Gastrocnemius medialis (tissue), 4 donors: ENCODE measurements around the gene MRPL20. TPM values are rescaled to one million over a fixed set of nuclear protein-coding genes. Genes with fewer than 3 reads are reported as not detected.
A peak's percentile ranks its signal among the peaks of the same experiment; 100 is the strongest.

Experiments
- ATAC-seq, 2 donors: fragments of 150-250 bp; one replicate each; pipeline ENCODE4 v1.9.1; 2016
- DNase-seq, 2 donors: peaks; one replicate each; pipeline ENCODE4 v3.0.0-alpha.2; 2019
- H3K27ac ChIP-seq, 4 donors: fragments of 200-600 bp; sonication (generic); 1 replicate in 1 of 4; 2 replicates in 3 of 4; pipeline ENCODE4 v1.5.1; 2016 to 2018; ENCODE audit warnings: mild to moderate bottlenecking in 2 of 4, moderate library complexity in 1 of 4
- H3K27me3 ChIP-seq, 3 donors: fragments of 200-600 bp; sonication (generic) in 2 of 3; 1 replicate in 1 of 3; 2 replicates in 2 of 3; pipeline versions ENCODE4 v1.5.1 to v1.6.0; 2016 to 2019; ENCODE audit warnings: mild to moderate bottlenecking in 1 of 3, moderate library complexity in 1 of 3
- H3K36me3 ChIP-seq, 2 donors: fragments of 200-600 bp; sonication (generic) in 1 of 2; one replicate each; pipeline ENCODE4 v1.5.1; 2017 to 2018
- H3K4me1 ChIP-seq, 2 donors: fragments of 200-600 bp; sonication (generic) in 1 of 2; one replicate each; pipeline ENCODE4 v1.5.1; 2016 to 2017; ENCODE audit warnings: mild to moderate bottlenecking in 2 of 2
- H3K4me3 ChIP-seq, 4 donors: fragments of 200-600 bp; sonication (generic) in 3 of 4; 1 replicate in 1 of 4; 2 replicates in 3 of 4; pipeline ENCODE4 v1.5.1; 2016 to 2019; ENCODE audit warnings: mild to moderate bottlenecking in 2 of 4
- H3K9me3 ChIP-seq, 3 donors: fragments of 200-600 bp; sonication (generic) in 2 of 3; 1 replicate in 1 of 3; 2 replicates in 2 of 3; pipeline ENCODE4 v1.5.1; 2016 to 2019
- POLR2A ChIP-seq, 2 donors: fragments of 450-650 bp; IDR thresholded peaks; one replicate each; pipeline ENCODE4 v1.6.1; 2017; ENCODE audit warnings: antibody characterized with exemption in 2 of 2, mild to moderate bottlenecking in 2 of 2, moderate library complexity in 2 of 2
- in situ Hi-C, 4 donors: fragments of 200-750 bp; cut with MboI; loops; one replicate each; pipeline versions ENCODE4 v1.15.0 to v1.8.0; 2017; ENCODE audit warnings: low sequenced_read_pairs in 4 of 4
- intact Hi-C: fragments of 100-400 bp; cut with DNase I; formaldehyde crosslinking; loops from one replicate; pipeline ENCODE4 v1.15.1; 2023; ENCODE audit warnings: low total_unique reads
- total RNA-seq, 4 donors: library from RNA; depleted of rRNA; stranded (reverse); fragments of >200 nt; gene quantifications; one replicate each; pipeline versions ENCODE4 v1.1.0 to v1.2.3, GENCODE V29; 2016
- TF ChIP-seq, protein P1 (sequence below), 5 experiments: fragments of 450-650 bp in 3 of 5; fragments of 200-600 bp in 2 of 5; sonication (generic) in 2 of 5; IDR thresholded peaks in 4 of 5; conservative IDR thresholded peaks in 1 of 5; 1 replicate in 4 of 5; 2 replicates in 1 of 5; pipeline ENCODE4 v1.5.1; 2016 to 2019; ENCODE audit warnings: antibody characterized with exemption in 5 of 5, mild to moderate bottlenecking in 3 of 5, moderate library complexity in 3 of 5

The MRPL20 gene
- total RNA-seq, 4 donors from 2014 or later = 167 to 260 (median 203) TPM

GRCh38 chr1:1402072-1402900 lies 4.8 kb downstream of the MRPL20 start:
- Histone ChIP-seq H3K4me3 (no peak overlapping the region), H3K27ac (peak overlapping the region in 1 of 4 donors; percentile 60), H3K27me3 (no peaks in the 10 kb centered on the region), H3K4me1 (peaks cover 39 to 44% of the 10 kb centered on the region in 2 donors), H3K36me3 (peaks cover 0 to 38% of the 10 kb centered on the region in 2 donors), H3K9me3 (no peaks in the 10 kb centered on the region)
- intact Hi-C loops (no loop called here), in situ Hi-C loops (no loop called here)
- DNase-seq (peak in 1 of 2 donors; percentile 67), ATAC-seq (no peak)
- TF ChIP-seq, protein P1, sequence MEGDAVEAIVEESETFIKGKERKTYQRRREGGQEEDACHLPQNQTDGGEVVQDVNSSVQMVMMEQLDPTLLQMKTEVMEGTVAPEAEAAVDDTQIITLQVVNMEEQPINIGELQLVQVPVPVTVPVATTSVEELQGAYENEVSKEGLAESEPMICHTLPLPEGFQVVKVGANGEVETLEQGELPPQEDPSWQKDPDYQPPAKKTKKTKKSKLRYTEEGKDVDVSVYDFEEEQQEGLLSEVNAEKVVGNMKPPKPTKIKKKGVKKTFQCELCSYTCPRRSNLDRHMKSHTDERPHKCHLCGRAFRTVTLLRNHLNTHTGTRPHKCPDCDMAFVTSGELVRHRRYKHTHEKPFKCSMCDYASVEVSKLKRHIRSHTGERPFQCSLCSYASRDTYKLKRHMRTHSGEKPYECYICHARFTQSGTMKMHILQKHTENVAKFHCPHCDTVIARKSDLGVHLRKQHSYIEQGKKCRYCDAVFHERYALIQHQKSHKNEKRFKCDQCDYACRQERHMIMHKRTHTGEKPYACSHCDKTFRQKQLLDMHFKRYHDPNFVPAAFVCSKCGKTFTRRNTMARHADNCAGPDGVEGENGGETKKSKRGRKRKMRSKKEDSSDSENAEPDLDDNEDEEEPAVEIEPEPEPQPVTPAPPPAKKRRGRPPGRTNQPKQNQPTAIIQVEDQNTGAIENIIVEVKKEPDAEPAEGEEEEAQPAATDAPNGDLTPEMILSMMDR (IDR thresholded peaks at IDR 0.05 in 4 of 5, conservative IDR thresholded peaks at IDR 0.05 in 1 of 5) = peak in 2 of 5 experiments; percentile 7 to 18
- TF ChIP-seq POLR2A (IDR thresholded peaks at IDR 0.05) = no peak

DNA sequence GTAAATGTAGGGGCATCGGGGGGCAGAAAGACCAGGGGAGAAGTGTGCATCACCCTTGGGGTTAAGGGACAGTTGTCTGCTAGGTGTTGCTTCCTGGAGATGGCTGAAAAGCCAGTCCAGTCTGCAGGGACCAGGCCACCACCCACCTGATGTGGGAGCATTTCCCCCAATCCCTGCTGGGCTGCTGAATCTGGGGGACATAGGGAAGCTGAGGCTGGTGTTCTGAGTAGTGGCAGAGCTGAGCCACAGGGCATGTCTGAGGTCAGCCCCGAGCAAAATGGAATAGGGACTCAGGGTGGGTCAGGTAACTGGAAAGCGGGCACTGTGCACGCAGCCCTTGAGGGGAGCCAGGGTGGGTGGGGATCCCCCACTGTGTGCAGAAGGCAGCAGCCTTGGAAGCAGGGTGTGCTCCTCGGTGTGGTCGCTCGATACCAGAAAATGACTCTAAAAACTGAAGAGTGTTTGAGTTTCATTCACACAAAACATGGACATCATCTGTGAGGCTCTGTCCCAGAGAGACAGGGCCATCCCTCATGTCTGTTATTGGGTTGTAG lies 5.6 kb downstream of the MRPL20 start:
- Histone ChIP-seq H3K36me3 (peaks cover 0 to 45% of the 10 kb centered on the region in 2 donors), H3K4me1 (peaks cover 42 to 46% of the 10 kb centered on the region in 2 donors), H3K9me3 (no peaks in the 10 kb centered on the region), H3K27ac (peak overlapping the region in 1 of 4 donors; percentile 93), H3K27me3 (no peaks in the 10 kb centered on the region), H3K4me3 (no peak overlapping the region)
- DNase-seq (no peak), ATAC-seq (no peak)
- in situ Hi-C loops (no loop called here), intact Hi-C loops (no loop called here)
- no peak for TF ChIP-seq POLR2A (IDR thresholded peaks at IDR 0.05)
- TF ChIP-seq, protein P1 (IDR thresholded peaks at IDR 0.05 in 4 of 5, conservative IDR thresholded peaks at IDR 0.05 in 1 of 5) = no peak

- DNase-seq (no peak), ATAC-seq (no peak)
- peak overlapping the region; percentile 77 to 96 (median 86) for H3K27ac ChIP-seq
- H3K36me3 ChIP-seq = peaks cover 0 to 47% of the 10 kb centered on the region in 2 donors
- TF ChIP-seq, protein P1 (IDR thresholded peaks at IDR 0.05 in 4 of 5, conservative IDR thresholded peaks at IDR 0.05 in 1 of 5) = no peak
- TF ChIP-seq POLR2A (IDR thresholded peaks at IDR 0.05) = no peak
- no peaks in the 10 kb centered on the region for H3K9me3 ChIP-seq
- intact Hi-C loops (loop anchor here (1.0 kb wide), 1 partner anchor 40 kb away; no protein-coding TSS in a partner anchor), in situ Hi-C loops (no loop called here)
- no peaks in the 10 kb centered on the region for H3K27me3 ChIP-seq
- peak overlapping the region; percentile 65 to 98 (median 77) for H3K4me3 ChIP-seq
- H3K4me1 ChIP-seq = peaks cover 36 to 39% of the 10 kb centered on the region in 2 donors
Observed at GRCh38 chr1:1400576-1401456, 6.3 kb downstream of the MRPL20 start.

GRCh38 chr1:1399872-1400575 lies 7.1 kb downstream of the MRPL20 start:
- no peaks in the 10 kb centered on the region for H3K27me3 ChIP-seq
- no peaks in the 10 kb centered on the region for H3K9me3 ChIP-seq
- peak overlapping the region; percentile 77 to 96 (median 86) for H3K27ac ChIP-seq
- peak overlapping the region; percentile 65 to 98 (median 77) for H3K4me3 ChIP-seq
- H3K36me3 ChIP-seq = peaks cover 0 to 48% of the 10 kb centered on the region in 2 donors
- no peak for DNase-seq
- in situ Hi-C loops (no loop called here), intact Hi-C loops (loop anchor here (1.0 to 2.0 kb wide), 6 partner anchors 7 to 175 kb away; partner anchors contain the start of genes ATAD3B, AURKAIP1, DVL1 and MRPL20)
- peak in 1 of 2 donors; percentile 12 for ATAC-seq
- TF ChIP-seq, protein P1 (IDR thresholded peaks at IDR 0.05 in 4 of 5, conservative IDR thresholded peaks at IDR 0.05 in 1 of 5) = no peak
- TF ChIP-seq POLR2A (IDR thresholded peaks at IDR 0.05) = no peak
- H3K4me1 ChIP-seq = peaks cover 35 to 36% of the 10 kb centered on the region in 2 donors
